H9 (cell line): ENCODE results near the gene LAMTOR5. TPM values are rescaled to one million over a fixed set of nuclear protein-coding genes. Genes with fewer than 3 reads are reported as not detected.
A peak's percentile ranks its signal among the peaks of the same experiment; 100 is the strongest.
"Not testable (repeated sequence)": the region's sequence is repeated elsewhere in the genome, so short reads cannot be mapped to it uniquely, and the experiment has no call there.

Experiments
- DNase-seq: peaks from one replicate; pipeline ENCODE4 v3.0.0-alpha.2; 2017
- H2AFZ ChIP-seq: one replicate; pipeline ENCODE4 v1.6.1; 2013; ENCODE audit warnings: mild to moderate bottlenecking, low read length, control low read depth, moderate library complexity
- H2AK5ac ChIP-seq: 2 replicates; pipeline ENCODE4 v1.6.1; 2013; ENCODE audit warnings: low read length, control low read depth, mixed read lengths; ENCODE audit not compliant: insufficient read length
- H2BK120ac ChIP-seq: one replicate; pipeline ENCODE4 v1.6.1; 2013; ENCODE audit warnings: low read depth, mild to moderate bottlenecking, low read length, control low read depth, inconsistent platforms; ENCODE audit not compliant: poor library complexity, severe bottlenecking
- H2BK12ac ChIP-seq: 2 replicates; pipeline ENCODE4 v1.6.1; 2013; ENCODE audit warnings: low read length, control low read depth, mixed read lengths, low read depth; ENCODE audit not compliant: insufficient read length
- H2BK15ac ChIP-seq: 2 replicates; pipeline ENCODE4 v1.6.1; 2013; ENCODE audit warnings: low read depth, low read length, control low read depth
- H2BK20ac ChIP-seq: one replicate; pipeline ENCODE4 v1.6.1; 2013; ENCODE audit warnings: low read depth, mild to moderate bottlenecking, low read length, control low read depth, inconsistent platforms; ENCODE audit not compliant: poor library complexity, severe bottlenecking
- H2BK5ac ChIP-seq: 2 replicates; pipeline ENCODE4 v1.6.1; 2013; ENCODE audit warnings: low read length, control low read depth, mixed read lengths; ENCODE audit not compliant: insufficient read length
- H3K14ac ChIP-seq: 2 replicates; pipeline ENCODE4 v1.6.1; 2013; ENCODE audit warnings: low read length, control low read depth; ENCODE audit not compliant: insufficient read depth
- H3K18ac ChIP-seq: 2 replicates; pipeline ENCODE4 v1.6.1; 2013; ENCODE audit warnings: low read depth, mild to moderate bottlenecking, mixed read lengths, low read length, control low read depth; ENCODE audit not compliant: insufficient read length
- H3K23ac ChIP-seq: 2 replicates; pipeline ENCODE4 v1.6.1; 2013; ENCODE audit warnings: low read length, control low read depth, mixed read lengths, low read depth; ENCODE audit not compliant: insufficient read length
- H3K23me2 ChIP-seq: 2 replicates; pipeline ENCODE4 v1.6.1; 2013; ENCODE audit warnings: low read depth, mild to moderate bottlenecking, mixed read lengths, low read length, control low read depth; ENCODE audit not compliant: insufficient read length, poor library complexity, severe bottlenecking
- H3K27ac ChIP-seq: 2 replicates; pipeline ENCODE4 v1.5.1; 2013; ENCODE audit warnings: low read length, control low read depth, mixed read lengths, low read depth; ENCODE audit not compliant: insufficient read length
- H3K27me3 ChIP-seq: 2 replicates; pipeline ENCODE4 v1.6.1; 2013; ENCODE audit warnings: low read length, control low read depth, inconsistent platforms; ENCODE audit not compliant: insufficient read depth
- H3K4ac ChIP-seq: 2 replicates; pipeline ENCODE4 v1.6.1; 2013; ENCODE audit warnings: low read depth, mild to moderate bottlenecking, control low read depth, inconsistent platforms, low read length, moderate library complexity
- H3K4me1 ChIP-seq: 2 replicates; pipeline ENCODE4 v1.6.1; 2013; ENCODE audit warnings: low read length, control low read depth, inconsistent platforms; ENCODE audit not compliant: insufficient read depth
- H3K4me2 ChIP-seq: 2 replicates; pipeline ENCODE4 v1.6.1; 2013; ENCODE audit warnings: low read length, control low read depth, mixed read lengths; ENCODE audit not compliant: insufficient read length, insufficient read depth
- H3K56ac ChIP-seq: 2 replicates; pipeline ENCODE4 v1.6.1; 2013; ENCODE audit warnings: low read depth, mild to moderate bottlenecking, mixed read lengths, low read length, control low read depth; ENCODE audit not compliant: insufficient read length
- H3K79me1 ChIP-seq: 2 replicates; pipeline ENCODE4 v1.6.1; 2013; ENCODE audit warnings: low read depth, mild to moderate bottlenecking, moderate library complexity, low read length, control low read depth, inconsistent platforms; ENCODE audit not compliant: insufficient read depth, poor library complexity, severe bottlenecking
- H3K79me2 ChIP-seq: 2 replicates; pipeline ENCODE4 v1.6.1; 2013; ENCODE audit warnings: low read length, control low read depth, inconsistent platforms; ENCODE audit not compliant: insufficient read depth
- H3K9ac ChIP-seq: 2 replicates; pipeline ENCODE4 v1.6.1; 2013; ENCODE audit warnings: low read length, control low read depth, mixed read lengths; ENCODE audit not compliant: insufficient read length; ENCODE audit errors: extremely low read depth
- H3K9me3 ChIP-seq: one replicate; pipeline ENCODE4 v1.6.1; 2013; ENCODE audit warnings: low read depth, low read length, inconsistent platforms; ENCODE audit not compliant: control insufficient read depth
- H3T11ph ChIP-seq: one replicate; pipeline ENCODE4 v1.6.1; 2013; ENCODE audit warnings: mild to moderate bottlenecking, low read length, control low read depth, inconsistent platforms
- H4K20me1 ChIP-seq: one replicate; pipeline ENCODE4 v1.6.1; 2013; ENCODE audit not compliant: control insufficient read depth, insufficient read length, insufficient read depth
- H4K5ac ChIP-seq: 2 replicates; pipeline ENCODE4 v1.6.1; 2013; ENCODE audit warnings: low read depth, mild to moderate bottlenecking, mixed read lengths, low read length, control low read depth; ENCODE audit not compliant: insufficient read length
- H4K8ac ChIP-seq: replicated peaks from 2 replicates; pipeline ENCODE4 v1.6.1; 2013; ENCODE audit warnings: low read length, control low read depth, mixed read lengths, low read depth; ENCODE audit not compliant: insufficient read length
- H4K91ac ChIP-seq: 2 replicates; pipeline ENCODE4 v1.6.1; 2013; ENCODE audit warnings: low read depth, mild to moderate bottlenecking, moderate library complexity, mixed read lengths, low read length, control low read depth; ENCODE audit not compliant: insufficient read length
- H3K27ac Mint-ChIP-seq, 3 experiments: 2 replicates in 2 of 3; 3 replicates in 1 of 3; pipeline ENCODE4 v1.8.0; 2020 to 2021; ENCODE audit warnings: mixed read lengths in 3 of 3, mild to moderate bottlenecking in 1 of 3, moderate library complexity in 1 of 3
- H3K27me3 Mint-ChIP-seq: 2 replicates; pipeline ENCODE4 v1.8.0; 2021; ENCODE audit warnings: low read depth, mild to moderate bottlenecking, moderate library complexity, mixed read lengths
- H3K36me3 Mint-ChIP-seq, 3 experiments: 2 replicates in 2 of 3; 3 replicates in 1 of 3; pipeline ENCODE4 v1.8.0; 2020 to 2021; ENCODE audit warnings: low read depth in 3 of 3, mixed read lengths in 3 of 3; ENCODE audit not compliant: insufficient read depth in 1 of 3
- H3K4me1 Mint-ChIP-seq, 2 experiments: 2 replicates each; pipeline ENCODE4 v1.8.0; 2020; ENCODE audit warnings: mixed read lengths in 2 of 2
- H3K4me3 Mint-ChIP-seq, 2 experiments: 2 replicates in 1 of 2; 3 replicates in 1 of 2; pipeline ENCODE4 v1.8.0; 2020 to 2021; ENCODE audit warnings: mild to moderate bottlenecking in 2 of 2, mixed read lengths in 2 of 2, moderate library complexity in 1 of 2
- H3K9me3 Mint-ChIP-seq, 2 experiments: 2 replicates in 1 of 2; 3 replicates in 1 of 2; pipeline ENCODE4 v1.8.0; 2020; ENCODE audit warnings: mild to moderate bottlenecking in 2 of 2, mixed read lengths in 2 of 2, moderate library complexity in 1 of 2
- WGBS: extraction: QIAGEN DNeasy Blood & Tissue Kit; methylation state at CpG from one replicate; pipeline ENCODE4 v1.1.7; 2013; ENCODE audit warnings: missing lambda C conversion rate, low lambda C conversion rate, mixed read lengths; ENCODE audit not compliant: insufficient read length; ENCODE audit errors: extremely low coverage; 5-methylcytosine and 5-hydroxymethylcytosine counted together
- total RNA-seq: library from RNA; stranded (reverse); gene quantifications from 2 replicates; pipeline ENCODE4 v1.2.1, GENCODE V29; 2021
- TF ChIP-seq, protein P1 (sequence below): fragments of 200-600 bp; sonication (generic); conservative IDR thresholded peaks from 3 replicates; pipeline ENCODE4 v1.8.0; 2021; ENCODE audit warnings: antibody characterized with exemption, mild to moderate bottlenecking

The LAMTOR5 gene
- total RNA-seq, 1 experiment from 2014 or later, result 108 TPM

DNA sequence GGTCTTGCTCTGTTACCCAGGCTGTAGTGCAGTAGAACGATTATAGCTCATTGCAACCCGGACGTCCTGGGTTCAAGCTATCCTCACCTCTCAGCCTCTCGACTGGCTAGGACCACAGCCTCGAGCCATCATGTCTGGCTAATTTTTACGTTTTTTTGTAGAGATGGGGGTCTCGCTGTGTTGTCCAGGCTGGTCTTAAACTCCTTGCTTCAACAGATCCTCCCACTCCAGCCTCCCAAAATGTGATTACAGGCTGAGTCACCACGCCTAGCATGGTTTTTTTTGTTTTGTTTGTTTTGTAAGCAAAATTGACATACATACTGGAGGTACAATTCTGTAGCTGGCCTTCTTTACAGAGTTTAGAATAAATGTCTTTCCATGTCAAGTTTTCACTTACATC, 994 bp upstream of the LAMTOR5 start:
- H3K27ac Mint-ChIP-seq, result no peak overlapping the region
- peaks cover 14% of the 10 kb centered on the region for H3K23me2 ChIP-seq

DNA sequence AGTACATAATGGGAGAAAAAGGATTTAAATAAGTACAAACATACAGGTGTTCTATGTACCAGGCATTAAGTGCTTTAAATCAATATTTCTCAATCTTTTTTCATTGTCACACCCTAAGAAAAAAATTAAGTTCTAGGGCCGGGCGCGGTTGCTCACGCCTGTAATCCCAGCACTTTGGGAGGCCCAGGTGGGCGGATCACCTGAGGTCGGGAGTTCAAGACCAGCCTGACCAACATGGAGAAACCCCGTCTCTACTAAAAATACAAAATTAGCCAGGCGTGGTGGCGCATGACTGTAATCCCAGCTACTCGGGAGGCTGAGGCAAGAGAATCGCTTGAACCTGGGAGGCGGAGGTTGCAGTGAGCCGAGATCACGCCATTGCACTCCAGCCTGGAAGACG, 1.1 kb downstream of the LAMTOR5 start:
- H3T11ph ChIP-seq, H3K79me2 ChIP-seq, H3K9ac ChIP-seq, H3K27ac ChIP-seq, H4K91ac ChIP-seq, H2BK12ac ChIP-seq, H3K18ac ChIP-seq, H3K27ac Mint-ChIP-seq, H3K9me3 Mint-ChIP-seq, H3K27me3 ChIP-seq, H4K20me1 ChIP-seq, H2AK5ac ChIP-seq, H2BK20ac ChIP-seq, H2BK120ac ChIP-seq, DNase-seq, H3K23ac ChIP-seq, H3K14ac ChIP-seq, H3K56ac ChIP-seq, H4K5ac ChIP-seq, H2AFZ ChIP-seq, H2BK15ac ChIP-seq, H3K27me3 Mint-ChIP-seq, H3K4me1 ChIP-seq, H4K8ac ChIP-seq, H3K79me1 ChIP-seq, H2BK5ac ChIP-seq, H3K9me3 ChIP-seq, H3K4ac ChIP-seq: not testable (repeated sequence)
- H3K4me1 Mint-ChIP-seq, result peaks cover 7 to 14% of the 10 kb centered on the region in 2 experiments; a peak in 3 of 4 replicates
- Histone ChIP-seq H3K23me2 (peaks cover 14% of the 10 kb centered on the region), H3K4me2 (peak overlapping the region; percentile 80)
- no CpG with 5 or more reads among the region's 15 CpGs for WGBS
- H3K36me3 Mint-ChIP-seq, result peaks cover 3 to 33% (median 11%) of the 10 kb centered on the region in 3 experiments; a peak in 6 of 7 replicates
- peak overlapping the region; percentile 98 to 100 for H3K4me3 Mint-ChIP-seq

More for the DNA sequence above, 994 bp upstream of the LAMTOR5 start:
- H3K14ac ChIP-seq, result no peak overlapping the region
- peak overlapping the region; percentile 80 for H3K4me2 ChIP-seq
- peaks cover 2% of the 10 kb centered on the region for H3K79me1 ChIP-seq
- H3K4me1 Mint-ChIP-seq, result peaks cover 11 to 18% of the 10 kb centered on the region in 2 experiments
- no peak overlapping the region for H2AFZ ChIP-seq
- H3K9me3 Mint-ChIP-seq, result no peaks in the 10 kb centered on the region; a peak in 2 of 5 replicates
- H3K4me1 ChIP-seq, result no peaks in the 10 kb centered on the region
- no peak overlapping the region for H3K23ac ChIP-seq
- no peak overlapping the region for H2BK20ac ChIP-seq
- no peak overlapping the region for H2AK5ac ChIP-seq
- peaks cover 6% of the 10 kb centered on the region; the same call in 1 of the 2 replicates for H3K27me3 Mint-ChIP-seq
- peak overlapping the region; percentile 98 to 100; a peak in 4 of 5 replicates for H3K4me3 Mint-ChIP-seq
- no peak overlapping the region for H4K8ac ChIP-seq
- WGBS, result no CpG with 5 or more reads among the region's 8 CpGs
- H3K9me3 ChIP-seq, result no peaks in the 10 kb centered on the region
- H3K27me3 ChIP-seq, result no peaks in the 10 kb centered on the region
- no peak overlapping the region for H4K5ac ChIP-seq
- no peak overlapping the region for H3K4ac ChIP-seq
- no peak overlapping the region for H3K9ac ChIP-seq
- TF ChIP-seq, protein P1, sequence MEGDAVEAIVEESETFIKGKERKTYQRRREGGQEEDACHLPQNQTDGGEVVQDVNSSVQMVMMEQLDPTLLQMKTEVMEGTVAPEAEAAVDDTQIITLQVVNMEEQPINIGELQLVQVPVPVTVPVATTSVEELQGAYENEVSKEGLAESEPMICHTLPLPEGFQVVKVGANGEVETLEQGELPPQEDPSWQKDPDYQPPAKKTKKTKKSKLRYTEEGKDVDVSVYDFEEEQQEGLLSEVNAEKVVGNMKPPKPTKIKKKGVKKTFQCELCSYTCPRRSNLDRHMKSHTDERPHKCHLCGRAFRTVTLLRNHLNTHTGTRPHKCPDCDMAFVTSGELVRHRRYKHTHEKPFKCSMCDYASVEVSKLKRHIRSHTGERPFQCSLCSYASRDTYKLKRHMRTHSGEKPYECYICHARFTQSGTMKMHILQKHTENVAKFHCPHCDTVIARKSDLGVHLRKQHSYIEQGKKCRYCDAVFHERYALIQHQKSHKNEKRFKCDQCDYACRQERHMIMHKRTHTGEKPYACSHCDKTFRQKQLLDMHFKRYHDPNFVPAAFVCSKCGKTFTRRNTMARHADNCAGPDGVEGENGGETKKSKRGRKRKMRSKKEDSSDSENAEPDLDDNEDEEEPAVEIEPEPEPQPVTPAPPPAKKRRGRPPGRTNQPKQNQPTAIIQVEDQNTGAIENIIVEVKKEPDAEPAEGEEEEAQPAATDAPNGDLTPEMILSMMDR, result no peak
- no peak overlapping the region for H4K91ac ChIP-seq
- H3K27ac ChIP-seq, result no peak overlapping the region
- H2BK12ac ChIP-seq, result no peak overlapping the region
- H2BK5ac ChIP-seq, result no peak overlapping the region
- no peak overlapping the region for H2BK120ac ChIP-seq
- no peak overlapping the region for H2BK15ac ChIP-seq
- peaks cover 3 to 17% (median 11%) of the 10 kb centered on the region in 3 experiments; a peak in 6 of 7 replicates for H3K36me3 Mint-ChIP-seq
- H3K56ac ChIP-seq, result no peak overlapping the region
- no peak overlapping the region for H3K18ac ChIP-seq
- H3T11ph ChIP-seq, result no peak overlapping the region
- no peak for DNase-seq
- no peaks in the 10 kb centered on the region for H4K20me1 ChIP-seq
- no peaks in the 10 kb centered on the region; the same call in 1 of the 2 replicates for H3K79me2 ChIP-seq
